SK-N-SH treated with all-trans-retinoic acid at 6 μM for 48 hours (cell line): Measurements from ENCODE around the gene GNAQ.

ENCODE experiments used
- ARNTL ChIP-seq: fragments of 450-650 bp; formaldehyde crosslinking; IDR thresholded peaks from 2 replicates; pipeline ENCODE4 v1.5.0; 2020; ENCODE audit warnings: low read depth, mild to moderate bottlenecking, moderate library complexity, borderline replicate concordance
- ZFP3 ChIP-seq: fragments of 250-450 bp; sonication (Bioruptor Pico); IDR thresholded peaks from 2 replicates; pipeline ENCODE4 v1.5.0; 2020; ENCODE audit warnings: mild to moderate bottlenecking, moderate library complexity
- ZNF70 ChIP-seq: fragments of 450-650 bp; formaldehyde crosslinking; IDR thresholded peaks from 2 replicates; pipeline ENCODE4 v1.5.0; 2020; ENCODE audit warnings: mild to moderate bottlenecking, moderate library complexity
- ZNF8 ChIP-seq: fragments of 450-650 bp; formaldehyde crosslinking; IDR thresholded peaks from 2 replicates; pipeline ENCODE4 v1.5.0; 2020; ENCODE audit warnings: mild to moderate bottlenecking, moderate library complexity
- TF ChIP-seq, protein P1 (sequence below): fragments of 250-450 bp; sonication (Bioruptor Pico); IDR thresholded peaks from 2 replicates; pipeline ENCODE4 v1.8.0; 2020; ENCODE audit warnings: mild to moderate bottlenecking, moderate library complexity, borderline replicate concordance

DNA sequence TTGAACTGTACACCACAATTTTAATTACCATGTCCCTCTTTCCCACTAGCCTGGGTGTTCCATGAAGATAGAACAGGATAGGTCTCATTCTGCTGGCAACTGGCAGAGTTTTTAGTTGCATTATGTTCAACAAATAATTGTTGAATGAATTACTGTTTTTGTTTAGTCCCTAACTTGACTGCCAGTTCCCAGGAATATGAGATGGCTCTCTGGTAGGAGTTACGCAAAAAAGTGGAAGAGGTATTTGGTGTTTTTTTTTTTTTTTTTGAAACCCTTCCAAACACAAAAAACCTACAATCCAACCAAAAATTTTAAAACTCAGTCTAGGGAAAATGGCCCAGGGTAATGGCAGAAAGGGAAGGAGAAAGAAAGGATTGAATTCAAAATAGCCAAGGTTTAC lies 153.6 kb downstream of the GNAQ start:
- TF ChIP-seq ARNTL (CRISPR knock-in tag), result no peak
- TF ChIP-seq, protein P1, sequence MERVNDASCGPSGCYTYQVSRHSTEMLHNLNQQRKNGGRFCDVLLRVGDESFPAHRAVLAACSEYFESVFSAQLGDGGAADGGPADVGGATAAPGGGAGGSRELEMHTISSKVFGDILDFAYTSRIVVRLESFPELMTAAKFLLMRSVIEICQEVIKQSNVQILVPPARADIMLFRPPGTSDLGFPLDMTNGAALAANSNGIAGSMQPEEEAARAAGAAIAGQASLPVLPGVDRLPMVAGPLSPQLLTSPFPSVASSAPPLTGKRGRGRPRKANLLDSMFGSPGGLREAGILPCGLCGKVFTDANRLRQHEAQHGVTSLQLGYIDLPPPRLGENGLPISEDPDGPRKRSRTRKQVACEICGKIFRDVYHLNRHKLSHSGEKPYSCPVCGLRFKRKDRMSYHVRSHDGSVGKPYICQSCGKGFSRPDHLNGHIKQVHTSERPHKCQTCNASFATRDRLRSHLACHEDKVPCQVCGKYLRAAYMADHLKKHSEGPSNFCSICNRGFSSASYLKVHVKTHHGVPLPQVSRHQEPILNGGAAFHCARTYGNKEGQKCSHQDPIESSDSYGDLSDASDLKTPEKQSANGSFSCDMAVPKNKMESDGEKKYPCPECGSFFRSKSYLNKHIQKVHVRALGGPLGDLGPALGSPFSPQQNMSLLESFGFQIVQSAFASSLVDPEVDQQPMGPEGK (CRISPR knock-in tag), result no peak
- no peak for TF ChIP-seq ZFP3 (CRISPR knock-in tag)
- no peak for TF ChIP-seq ZNF8 (CRISPR knock-in tag)
- no peak for TF ChIP-seq ZNF70 (CRISPR knock-in tag)
